Panc1 (cell line): Measurements from ENCODE around the gene C1orf141. TPM values are rescaled to one million over a fixed set of nuclear protein-coding genes. Genes with fewer than 3 reads are reported as not detected.
"Not testable (repeated sequence)": the region's sequence is repeated elsewhere in the genome, so short reads cannot be mapped to it uniquely, and the experiment has no call there.

Experiments
- ATAC-seq: fragments of 200-7000 bp; cut with Tn5 transposase; 2 replicates; pipeline ENCODE4 v1.9.1; 2020; ENCODE audit warnings: mild to moderate bottlenecking, moderate library complexity
- BruUV-seq: library from RNA; stranded (reverse); fragments of 400-500 nt; replicated peaks from 2 replicates; lab custom pipeline; 2021; lab: Mats Ljungman, UMichigan
- CTCF ChIA-PET: fragments of 300-600 bp; sonication (Branson Sonifier 250); formaldehyde crosslinking; loops from one replicate; lab custom pipeline; 2022; ENCODE audit warnings: antibody characterized with exemption; lab: Charles Lee
- POLR2A ChIA-PET: fragments of 300-600 bp; sonication (Branson Sonifier 250); formaldehyde crosslinking; loops from one replicate; lab custom pipeline; 2022; ENCODE audit warnings: antibody characterized with exemption; lab: Charles Lee
- DNase-seq: peaks from one replicate; pipeline ENCODE4 v3.0.0-alpha.2; 2010; ENCODE audit warnings: low read depth, low spot score
- H3K27ac ChIP-seq: 2 replicates; pipeline ENCODE4 v1.5.1; 2011; ENCODE audit warnings: mild to moderate bottlenecking, low read length, inconsistent platforms
- H3K27me3 ChIP-seq: fragments of 200-500 bp; sonication (Bioruptor generic); 2 replicates; pipeline ENCODE4 v1.6.0; 2014; ENCODE audit warnings: low read length, inconsistent platforms; ENCODE audit not compliant: control insufficient read depth, insufficient read depth
- H3K36me3 ChIP-seq: fragments of 200-500 bp; sonication (Bioruptor generic); 2 replicates; pipeline ENCODE4 v1.5.1; 2014; ENCODE audit warnings: inconsistent platforms, mild to moderate bottlenecking, low read length, moderate library complexity; ENCODE audit not compliant: control insufficient read depth, insufficient read depth
- H3K4me1 ChIP-seq: 2 replicates; pipeline ENCODE4 v1.5.1; 2011; ENCODE audit warnings: inconsistent platforms, mild to moderate bottlenecking, low read length, moderate library complexity; ENCODE audit not compliant: control insufficient read depth, insufficient read depth
- H3K4me3 ChIP-seq, 2 experiments: 2 replicates each; pipeline ENCODE4 v1.5.1; 2011 to 2012; ENCODE audit warnings: low read depth in 2 of 2, low read length in 2 of 2, mild to moderate bottlenecking in 2 of 2, inconsistent platforms in 1 of 2, moderate library complexity in 1 of 2
- H3K9me3 ChIP-seq: fragments of 200-500 bp; sonication (Bioruptor generic); 2 replicates; pipeline ENCODE4 v1.5.1; 2014; ENCODE audit warnings: low read depth, mild to moderate bottlenecking, inconsistent platforms, low read length, moderate library complexity; ENCODE audit not compliant: control insufficient read depth, insufficient read depth
- CTCF ChIP-seq: fragments of 450-650 bp; IDR thresholded peaks from 2 replicates; pipeline ENCODE4 v1.5.1; 2017; ENCODE audit warnings: mild to moderate bottlenecking
- POLR2AphosphoS5 ChIP-seq: IDR thresholded peaks from 2 replicates; pipeline ENCODE4 v1.6.1; 2012; ENCODE audit warnings: mild to moderate bottlenecking, low read depth, low read length, moderate library complexity
- SIN3A ChIP-seq: IDR thresholded peaks from 2 replicates; pipeline ENCODE4 v1.6.1; 2012; ENCODE audit warnings: low read depth, mild to moderate bottlenecking, low read length, moderate library complexity, borderline replicate concordance; ENCODE audit not compliant: insufficient read depth
- TCF7L2 ChIP-seq: IDR thresholded peaks from 2 replicates; pipeline ENCODE4 v1.6.1; 2011; ENCODE audit warnings: mild to moderate bottlenecking, low read depth, low read length, inconsistent platforms
- in situ Hi-C: cut with HindIII; loops from 2 replicates; pipeline ENCODE4 v1.10.0; 2016; ENCODE audit warnings: low sequenced_read_pairs, low pct_unique_long_range_greater_than_20kb
- intact Hi-C: fragments of 100-400 bp; cut with micrococcal nuclease; formaldehyde crosslinking; loops from one replicate; pipeline ENCODE4 v1.10.0; 2022; ENCODE audit not compliant: unreplicated experiment
- total RNA-seq: library from RNA; stranded (reverse); gene quantifications from one replicate; pipeline ENCODE4 v1.2.1, GENCODE V29; 2021; ENCODE audit not compliant: unreplicated experiment
- TF ChIP-seq, protein P1 (sequence below), 2 experiments: IDR thresholded peaks; 2 replicates each; pipeline ENCODE4 v1.6.1; 2011 to 2012; ENCODE audit warnings: low read depth in 2 of 2, control low read depth in 1 of 2, low read length in 1 of 2, mild to moderate bottlenecking in 1 of 2, moderate library complexity in 1 of 2; ENCODE audit not compliant: insufficient read depth in 1 of 2

Gene C1orf141
- total RNA-seq, 1 experiment from 2014 or later = not detected

DNA sequence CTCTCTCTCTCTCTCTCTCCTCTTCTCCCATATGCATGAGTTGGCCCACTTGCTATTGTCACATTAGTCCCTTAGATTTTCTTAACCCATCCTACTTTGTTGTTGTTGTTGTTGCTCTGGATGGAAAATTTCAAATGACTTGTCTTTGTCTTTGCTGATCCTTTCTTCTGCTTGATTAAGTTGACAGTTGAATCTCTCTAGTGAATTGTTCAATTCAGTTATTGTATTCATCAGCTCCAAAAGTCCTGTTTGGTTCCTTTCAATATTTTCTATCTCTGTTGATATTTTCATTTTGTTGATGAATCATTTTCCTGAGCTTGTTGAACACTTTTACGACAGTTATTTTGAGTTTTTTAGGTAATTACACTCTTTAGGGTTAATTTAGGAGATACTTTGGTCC lies 62.0 kb downstream of the C1orf141 start:
- Histone ChIP-seq H3K9me3 (no peaks in the 10 kb centered on the region), H3K36me3 (no peaks in the 10 kb centered on the region), H3K4me1 (no peaks in the 10 kb centered on the region), H3K27ac (no peak overlapping the region), H3K4me3 (no peak overlapping the region), H3K27me3 (no peaks in the 10 kb centered on the region)
- TF ChIP-seq SIN3A = no peak
- no peak for TF ChIP-seq CTCF
- TF ChIP-seq, protein P1, sequence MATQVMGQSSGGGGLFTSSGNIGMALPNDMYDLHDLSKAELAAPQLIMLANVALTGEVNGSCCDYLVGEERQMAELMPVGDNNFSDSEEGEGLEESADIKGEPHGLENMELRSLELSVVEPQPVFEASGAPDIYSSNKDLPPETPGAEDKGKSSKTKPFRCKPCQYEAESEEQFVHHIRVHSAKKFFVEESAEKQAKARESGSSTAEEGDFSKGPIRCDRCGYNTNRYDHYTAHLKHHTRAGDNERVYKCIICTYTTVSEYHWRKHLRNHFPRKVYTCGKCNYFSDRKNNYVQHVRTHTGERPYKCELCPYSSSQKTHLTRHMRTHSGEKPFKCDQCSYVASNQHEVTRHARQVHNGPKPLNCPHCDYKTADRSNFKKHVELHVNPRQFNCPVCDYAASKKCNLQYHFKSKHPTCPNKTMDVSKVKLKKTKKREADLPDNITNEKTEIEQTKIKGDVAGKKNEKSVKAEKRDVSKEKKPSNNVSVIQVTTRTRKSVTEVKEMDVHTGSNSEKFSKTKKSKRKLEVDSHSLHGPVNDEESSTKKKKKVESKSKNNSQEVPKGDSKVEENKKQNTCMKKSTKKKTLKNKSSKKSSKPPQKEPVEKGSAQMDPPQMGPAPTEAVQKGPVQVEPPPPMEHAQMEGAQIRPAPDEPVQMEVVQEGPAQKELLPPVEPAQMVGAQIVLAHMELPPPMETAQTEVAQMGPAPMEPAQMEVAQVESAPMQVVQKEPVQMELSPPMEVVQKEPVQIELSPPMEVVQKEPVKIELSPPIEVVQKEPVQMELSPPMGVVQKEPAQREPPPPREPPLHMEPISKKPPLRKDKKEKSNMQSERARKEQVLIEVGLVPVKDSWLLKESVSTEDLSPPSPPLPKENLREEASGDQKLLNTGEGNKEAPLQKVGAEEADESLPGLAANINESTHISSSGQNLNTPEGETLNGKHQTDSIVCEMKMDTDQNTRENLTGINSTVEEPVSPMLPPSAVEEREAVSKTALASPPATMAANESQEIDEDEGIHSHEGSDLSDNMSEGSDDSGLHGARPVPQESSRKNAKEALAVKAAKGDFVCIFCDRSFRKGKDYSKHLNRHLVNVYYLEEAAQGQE (IDR thresholded peaks at IDR 0.05; ENCODE audit: insufficient read depth in 1 of 2, low read depth in 2 of 2, low read length in 1 of 2) = no peak
- TF ChIP-seq POLR2AphosphoS5 = no peak
- TF ChIP-seq TCF7L2 = no peak
- ATAC-seq (no peak), DNase-seq (no peak)
- intact Hi-C loops = no loop called here
- POLR2A ChIA-PET = interaction anchor here (0.7 kb wide), 1 partner anchor 16 kb away, joined by 4 read pairs; no protein-coding TSS in a partner anchor
- in situ Hi-C loops = no loop called here
- no TSS peak for BruUV-seq
- CTCF ChIA-PET = no interaction called here

GRCh38 chr1:67067655-67068054 lies 67.1 kb downstream of the C1orf141 start:
- H3K9me3 ChIP-seq, intact Hi-C loops, H3K27me3 ChIP-seq, H3K4me3 ChIP-seq, in situ Hi-C loops, BruUV-seq, H3K27ac ChIP-seq, H3K36me3 ChIP-seq, CTCF ChIA-PET, DNase-seq, H3K4me1 ChIP-seq, ATAC-seq, POLR2A ChIA-PET: not testable (repeated sequence)

DNA sequence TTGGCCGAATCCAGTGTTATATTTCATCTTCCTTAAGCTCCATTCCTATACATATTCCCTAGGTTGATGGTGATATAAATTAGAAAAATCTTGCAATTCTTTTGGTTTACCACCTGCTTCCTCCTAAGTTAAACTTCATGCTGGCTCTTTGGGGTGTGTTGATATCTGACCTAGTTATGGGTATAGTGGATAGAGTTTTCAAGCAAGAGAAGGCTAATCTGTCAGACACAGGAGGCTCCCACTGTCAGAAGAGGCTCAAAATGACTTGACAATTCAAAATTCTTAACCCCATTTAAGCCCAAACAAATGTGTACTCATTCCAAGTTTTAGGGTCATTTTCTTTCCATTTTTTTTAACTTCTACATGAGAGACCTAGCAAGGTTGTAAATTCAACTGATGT lies 72.4 kb downstream of the C1orf141 start:
- Histone ChIP-seq H3K36me3 (no peaks in the 10 kb centered on the region), H3K4me3 (no peak overlapping the region), H3K27me3 (no peaks in the 10 kb centered on the region), H3K27ac (no peak overlapping the region), H3K9me3 (no peaks in the 10 kb centered on the region), H3K4me1 (no peaks in the 10 kb centered on the region; the same call in 1 of the 2 replicates)
- BruUV-seq = no TSS peak
- intact Hi-C loops (no loop called here), in situ Hi-C loops (no loop called here)
- no peak for ATAC-seq
- ChIA-PET CTCF (no interaction called here), POLR2A (no interaction called here)
- TF ChIP-seq, protein P1 (IDR thresholded peaks at IDR 0.05; ENCODE audit: insufficient read depth in 1 of 2, low read depth in 2 of 2, low read length in 1 of 2) = no peak
- TF ChIP-seq SIN3A = no peak
- no peak for TF ChIP-seq POLR2AphosphoS5
- no peak for TF ChIP-seq CTCF
- TF ChIP-seq TCF7L2 = no peak
- DNase-seq = no peak
